Left forelimb (tissue), 1 donor: ENCODE data around the gene NRXN2.

Experiments used
- DNase-seq: peaks from one replicate; pipeline ENCODE4 v3.0.0-alpha.2; 2018; ENCODE audit warnings: low spot score

The NRXN2 gene

GRCh38 chr11:64723117-64723906 is at the start of gene NRXN2:
TSS of gene NRXN2 (minus strand) at chr11:64723197. CDS start at chr11:64713699, 9,498 bp downstream.
- peak; percentile 88 for DNase-seq

GRCh38 chr11:64772303-64773018 is 49.5 kb upstream of the NRXN2 start:
- DNase-seq: no peak

- no peak for DNase-seq
Observed at GRCh38 chr11:64771861-64772260, 48.9 kb upstream of the NRXN2 start.

GRCh38 chr11:64770120-64770519 is 47.1 kb upstream of the NRXN2 start:
- DNase-seq: no peak

GRCh38 chr11:64769283-64769682 is 46.3 kb upstream of the NRXN2 start:
- DNase-seq: no peak

- DNase-seq: no peak
Observed at GRCh38 chr11:64768300-64768694, 45.3 kb upstream of the NRXN2 start.

GRCh38 chr11:64767344-64768299 is 44.6 kb upstream of the NRXN2 start:
- DNase-seq: peak; percentile 69

- DNase-seq: no peak
Observed at GRCh38 chr11:64766881-64767280, 43.9 kb upstream of the NRXN2 start.

- peak; percentile 60 for DNase-seq
Observed at GRCh38 chr11:64765851-64766665, 43.1 kb upstream of the NRXN2 start.

GRCh38 chr11:64765291-64765850 is 42.4 kb upstream of the NRXN2 start:
- DNase-seq: no peak

GRCh38 chr11:64764753-64765152 is 41.8 kb upstream of the NRXN2 start:
- DNase-seq: no peak

- DNase-seq: no peak
Observed at GRCh38 chr11:64764040-64764611, 41.1 kb upstream of the NRXN2 start.

- DNase-seq: no peak
Observed at GRCh38 chr11:64763526-64764039, 40.6 kb upstream of the NRXN2 start.

- DNase-seq: no peak
Observed at GRCh38 chr11:64762674-64763525, 39.9 kb upstream of the NRXN2 start.

GRCh38 chr11:64762277-64762673 is 39.3 kb upstream of the NRXN2 start:
- DNase-seq: peak; percentile 66

- no peak for DNase-seq
Observed at GRCh38 chr11:64760759-64761420, 37.9 kb upstream of the NRXN2 start.

- DNase-seq: peak; percentile 87
Observed at GRCh38 chr11:64759722-64760719, 37.0 kb upstream of the NRXN2 start, which contains the start of gene PYGM. TSS of gene PYGM (minus strand) at chr11:64759974. CDS start at chr11:64759898, 76 bp downstream.
